HG03196 (cell line): ENCODE results near the gene GATAD2B.

Source experiments
- ATAC-seq: cut with Tn5 transposase; IDR thresholded peaks from one replicate; pipeline ENCODE4 v1.9.1; 2021; ENCODE audit not compliant: unreplicated experiment

GATAD2B gene

GRCh38 chr1:153799566-153800465 lies 123.0 kb downstream of the GATAD2B start:
- ATAC-seq, result no peak

GRCh38 chr1:153799016-153799415 lies 123.8 kb downstream of the GATAD2B start:
- ATAC-seq, result no peak

- ATAC-seq, result no peak
Measured at GRCh38 chr1:153798468-153798780, 124.3 kb downstream of the GATAD2B start.

- ATAC-seq, result no peak
Measured at GRCh38 chr1:153796786-153797659, 125.7 kb downstream of the GATAD2B start.

- ATAC-seq, result no peak
Measured at GRCh38 chr1:153795934-153796785, 126.6 kb downstream of the GATAD2B start.

GRCh38 chr1:153795330-153795837 lies 127.4 kb downstream of the GATAD2B start:
- ATAC-seq, result no peak

- no peak for ATAC-seq
Measured at GRCh38 chr1:153794624-153795329, 128.0 kb downstream of the GATAD2B start.

GRCh38 chr1:153793973-153794615 lies 128.7 kb downstream of the GATAD2B start:
- ATAC-seq, result no peak

GRCh38 chr1:153793261-153793972 lies 129.4 kb downstream of the GATAD2B start:
- ATAC-seq, result no peak

GRCh38 chr1:153792631-153793041 lies 130.1 kb downstream of the GATAD2B start:
- no peak for ATAC-seq

- ATAC-seq, result peak; percentile 0
Measured at GRCh38 chr1:153791648-153792253, 131.0 kb downstream of the GATAD2B start.

GRCh38 chr1:153790966-153791647 lies 131.7 kb downstream of the GATAD2B start:
- ATAC-seq, result peak; percentile 76

GRCh38 chr1:153790313-153790965 lies 132.3 kb downstream of the GATAD2B start:
- no peak for ATAC-seq

- no peak for ATAC-seq
Measured at GRCh38 chr1:153789478-153790034, 133.2 kb downstream of the GATAD2B start.

- no peak for ATAC-seq
Measured at GRCh38 chr1:153786038-153786790, 136.6 kb downstream of the GATAD2B start.
